SK-N-SH (cell line): ENCODE results near the gene KDM6B. TPM values are rescaled to one million over a fixed set of nuclear protein-coding genes. Genes with fewer than 3 reads are reported as not detected.

Experiments used
- CTCF ChIA-PET: fragments of 300-600, 350-600 bp; formaldehyde crosslinking; extraction: SDS; loops from one replicate; lab custom pipeline; 2021; lab: Yijun Ruan, JAX
- POLR2A ChIA-PET: fragments of 350-600 bp; sonication (Branson Sonifier 250); formaldehyde crosslinking; extraction: SDS; loops from one replicate; lab custom pipeline; 2020; ENCODE audit warnings: antibody characterized with exemption, inconsistent platforms; lab: Yijun Ruan, JAX
- DNase-seq: peaks from one replicate; pipeline ENCODE4 v3.0.0; 2012
- H2AFZ ChIP-seq: fragments of 200-600 bp; sonication (generic); 2 replicates; pipeline ENCODE4 v1.8.1; 2016; ENCODE audit warnings: antibody characterized with exemption, mild to moderate bottlenecking, low read depth
- H3F3A ChIP-seq: fragments of 200-600 bp; sonication (generic); replicated peaks from 2 replicates; pipeline ENCODE3; 2016; ENCODE audit warnings: antibody characterized with exemption, mild to moderate bottlenecking; ENCODE audit not compliant: insufficient read depth
- H3K27ac ChIP-seq, 2 experiments: fragments of 200-500 bp in 1 of 2; fragments of 200-600 bp in 1 of 2; sonication (Bioruptor generic) in 1 of 2; sonication (generic), shearing (Covaris generic) in 1 of 2; 2 replicates each; pipeline versions ENCODE4 v1.5.1 to v1.6.1; 2014 to 2016; ENCODE audit warnings: low read depth in 2 of 2, inconsistent platforms in 1 of 2, low read length in 1 of 2, mild to moderate bottlenecking in 1 of 2, mixed read lengths in 1 of 2
- H3K27me3 ChIP-seq: fragments of 200-600 bp; sonication (generic), shearing (Covaris generic); 2 replicates; pipeline ENCODE4 v1.6.1; 2016; ENCODE audit warnings: mixed run types; ENCODE audit not compliant: insufficient read depth
- H3K36me3 ChIP-seq, 2 experiments: fragments of 200-500 bp in 1 of 2; fragments of 200-600 bp in 1 of 2; sonication (Bioruptor generic) in 1 of 2; sonication (generic) in 1 of 2; replicated peaks in 1 of 2; 2 replicates each; pipeline versions ENCODE3 to v1.5.1; 2014 to 2016; ENCODE audit warnings: low read length in 1 of 2, mild to moderate bottlenecking in 1 of 2; ENCODE audit not compliant: insufficient read depth in 2 of 2, control insufficient read depth in 1 of 2
- H3K4me1 ChIP-seq, 2 experiments: fragments of 200-500 bp in 1 of 2; fragments of 200-600 bp in 1 of 2; sonication (Bioruptor generic) in 1 of 2; sonication (generic), shearing (Covaris generic) in 1 of 2; 2 replicates each; pipeline versions ENCODE4 v1.5.1 to v1.6.1; 2014 to 2016; ENCODE audit warnings: low read depth in 1 of 2, low read length in 1 of 2, mixed run types in 1 of 2; ENCODE audit not compliant: insufficient read depth in 2 of 2, control insufficient read depth in 1 of 2
- H3K4me2 ChIP-seq: fragments of 200-600 bp; sonication (generic), shearing (Covaris generic); 2 replicates; pipeline ENCODE4 v1.6.1; 2017; ENCODE audit warnings: mixed run types
- H3K4me3 ChIP-seq, 2 experiments: fragments of 200-500 bp in 1 of 2; fragments of 200-600 bp in 1 of 2; sonication (Bioruptor generic) in 1 of 2; sonication (generic), shearing (Covaris generic) in 1 of 2; 2 replicates each; pipeline versions ENCODE4 v1.5.1 to v1.8.1; 2014 to 2016; ENCODE audit warnings: low read depth in 2 of 2, inconsistent platforms in 1 of 2, low read length in 1 of 2, mild to moderate bottlenecking in 1 of 2, mixed read lengths in 1 of 2, moderate library complexity in 1 of 2
- H3K79me2 ChIP-seq: fragments of 200-600 bp; sonication (generic); 2 replicates; pipeline ENCODE4 v1.8.1; 2017; ENCODE audit warnings: mild to moderate bottlenecking; ENCODE audit not compliant: insufficient read depth
- H3K9ac ChIP-seq: fragments of 200-600 bp; sonication (generic); 2 replicates; pipeline ENCODE4 v1.6.1; 2017; ENCODE audit warnings: mixed run types
- H3K9me2 ChIP-seq: fragments of 200-600 bp; sonication (generic); 2 replicates; pipeline ENCODE4 v1.6.1; 2017; ENCODE audit warnings: mixed run types
- H3K9me3 ChIP-seq: fragments of 200-600 bp; sonication (generic); 2 replicates; pipeline ENCODE4 v1.6.1; 2017; ENCODE audit warnings: mixed run types, mild to moderate bottlenecking, moderate library complexity
- H4K20me1 ChIP-seq: fragments of 200-600 bp; sonication (generic); 2 replicates; pipeline ENCODE4 v1.6.1; 2017; ENCODE audit warnings: mild to moderate bottlenecking, mixed run types; ENCODE audit not compliant: insufficient read depth
- CHD2 ChIP-seq: fragments of 150-350 bp; IDR thresholded peaks from 2 replicates; pipeline ENCODE4 v1.6.1; 2018; ENCODE audit warnings: low read length; ENCODE audit not compliant: partially characterized antibody
- CTCF ChIP-seq: fragments of 200-600 bp; sonication (generic); IDR thresholded peaks from 2 replicates; pipeline ENCODE4 v1.6.1; 2017; ENCODE audit warnings: antibody characterized with exemption, mild to moderate bottlenecking, moderate library complexity
- ELF1 ChIP-seq: IDR thresholded peaks from 2 replicates; pipeline ENCODE4 v1.4.0; 2012
- EP300 ChIP-seq, 2 experiments: IDR thresholded peaks; 2 replicates each; pipeline versions ENCODE4 v1.4.0 to v1.6.1; 2012; ENCODE audit warnings: borderline replicate concordance in 1 of 2, low read depth in 1 of 2, low read length in 1 of 2
- FOXM1 ChIP-seq: IDR thresholded peaks from 2 replicates; pipeline ENCODE4 v1.4.0; 2012; ENCODE audit warnings: low read depth, mild to moderate bottlenecking
- GATA2 ChIP-seq: sonication (generic); formaldehyde crosslinking; IDR thresholded peaks from 2 replicates; pipeline ENCODE4 v1.5.0; 2020; ENCODE audit warnings: mild to moderate bottlenecking, missing genetic modification reagents
- MAX ChIP-seq: IDR thresholded peaks from 2 replicates; pipeline ENCODE4 v1.4.0; 2012; ENCODE audit warnings: low read depth
- MEF2A ChIP-seq: IDR thresholded peaks from 2 replicates; pipeline ENCODE4 v1.4.0; 2012; ENCODE audit warnings: low read depth, borderline replicate concordance
- POLR2AphosphoS5 ChIP-seq: IDR thresholded peaks from 2 replicates; pipeline ENCODE4 v1.6.1; 2012; ENCODE audit warnings: low read depth, low read length
- RCOR1 ChIP-seq: fragments of 150-350 bp; IDR thresholded peaks from 2 replicates; pipeline ENCODE4 v1.6.1; 2017; ENCODE audit warnings: antibody characterized with exemption, low read length
- RXRA ChIP-seq: IDR thresholded peaks from 2 replicates; pipeline ENCODE4 v1.4.0; 2012; ENCODE audit warnings: low read depth, mild to moderate bottlenecking, borderline replicate concordance
- SIN3A ChIP-seq: IDR thresholded peaks from 2 replicates; pipeline ENCODE4 v1.6.1; 2012; ENCODE audit warnings: low read depth, mild to moderate bottlenecking, low read length, moderate library complexity, borderline replicate concordance
- SMC3 ChIP-seq: IDR thresholded peaks from 2 replicates; pipeline ENCODE4 v1.6.1; 2012; ENCODE audit warnings: low read depth, low read length, improper control_type of control experiment
- TAF1 ChIP-seq: IDR thresholded peaks from 2 replicates; pipeline ENCODE4 v1.6.1; 2012; ENCODE audit warnings: low read depth, mild to moderate bottlenecking, low read length, moderate library complexity, borderline replicate concordance
- TEAD4 ChIP-seq: IDR thresholded peaks from 2 replicates; pipeline ENCODE4 v1.4.0; 2012; ENCODE audit warnings: mild to moderate bottlenecking, borderline replicate concordance; ENCODE audit not compliant: insufficient read depth
- USF1 ChIP-seq: IDR thresholded peaks from 2 replicates; pipeline ENCODE4 v1.4.0; 2012; ENCODE audit warnings: low read depth, borderline replicate concordance
- YY1 ChIP-seq: IDR thresholded peaks from 2 replicates; pipeline ENCODE4 v1.4.0; 2012; ENCODE audit warnings: low read depth, mild to moderate bottlenecking
- ZBTB33 ChIP-seq: IDR thresholded peaks from 2 replicates; pipeline ENCODE4 v1.4.0; 2012; ENCODE audit warnings: low read depth, borderline replicate concordance
- WGBS: methylation state at CpG from one replicate; pipeline ENCODE4 v1.1.6; 2017; ENCODE audit warnings: low lambda C conversion rate; 5-methylcytosine and 5-hydroxymethylcytosine counted together
- polyA plus RNA-seq, 3 experiments: library from polyadenylated mRNA; depleted of rRNA; stranded (reverse); fragments of >200 nt; gene quantifications; 2 replicates each; pipeline ENCODE4 v1.2.3, GENCODE V29; 2012

Gene KDM6B
- polyA plus RNA-seq, 1 of the 3 experiments (the other 2 are of a cell fraction), result 2.6 TPM

- Histone ChIP-seq H3K79me2 (peaks cover 56% of the 10 kb centered on the region), H3K4me3 (peak overlapping the region; percentile 40 to 51; a peak in 3 of 4 replicates), H3F3A (peaks cover 53% of the 10 kb centered on the region), H3K36me3 (peaks cover 5 to 14% of the 10 kb centered on the region in 2 experiments), H3K9me3 (no peaks in the 10 kb centered on the region), H3K4me1 (peaks cover 28 to 36% of the 10 kb centered on the region in 2 experiments), H3K9me2 (no peaks in the 10 kb centered on the region), H3K27ac (peak overlapping the region; percentile 98 to 100; a peak in 3 of 4 replicates), H3K9ac (no peak overlapping the region), H3K4me2 (peak overlapping the region; percentile 92; the same call in 1 of the 2 replicates), H3K27me3 (no peaks in the 10 kb centered on the region), H4K20me1 (peaks cover 34% of the 10 kb centered on the region), H2AFZ (no peak overlapping the region)
- no peak for DNase-seq
- TF ChIP-seq YY1, result no peak
- no peak for TF ChIP-seq RCOR1
- TF ChIP-seq GATA2, result no peak
- TF ChIP-seq SIN3A, result no peak
- TF ChIP-seq MEF2A, result no peak
- TF ChIP-seq SMC3, result no peak
- TF ChIP-seq FOXM1, result no peak
- no peak for TF ChIP-seq EP300 (IDR thresholded peaks at IDR 0.05; ENCODE audit: borderline replicate concordance in 1 of 2, low read depth in 1 of 2, low read length in 1 of 2)
- TF ChIP-seq TEAD4, result no peak
- no peak for TF ChIP-seq POLR2AphosphoS5
- no peak for TF ChIP-seq ZBTB33
- TF ChIP-seq ELF1, result no peak
- no peak for TF ChIP-seq CHD2
- no peak for TF ChIP-seq USF1
- no peak for TF ChIP-seq MAX
- TF ChIP-seq CTCF, result no peak
- no peak for TF ChIP-seq RXRA
- TF ChIP-seq TAF1, result no peak
- ChIA-PET CTCF (interaction anchor here (0.8 to 3.1 kb wide), 8 partner anchors 12 to 222 kb away, joined by 3 to 15 read pairs (median 5); partner anchors contain the start of genes TP53 and WRAP53), POLR2A (interaction anchor here (1.6 kb wide), 1 partner anchor 11 kb away, joined by 7 read pairs; no protein-coding TSS in a partner anchor)
- 80% methylated on average over 6 of the region's 6 CpGs for WGBS
Observed at GRCh38 chr17:7839190-7839875, 5.3 kb downstream of the KDM6B start.
